Retinal pigment epithelial cell (primary cell): ENCODE measurements around the gene TMC8.
"Not testable (repeated sequence)": the region's sequence is repeated elsewhere in the genome, so short reads cannot be mapped to it uniquely, and the experiment has no call there.

ENCODE experiments used
- DNase-seq: peaks from one replicate; pipeline ENCODE4 v3.0.0-alpha.2; 2010; ENCODE audit warnings: low read depth
- H3K4me3 ChIP-seq: 2 replicates; pipeline ENCODE4 v1.5.1; 2011; ENCODE audit warnings: mild to moderate bottlenecking, low read length, control low read depth, moderate library complexity
- TF ChIP-seq, protein P1 (sequence below): conservative IDR thresholded peaks from 2 replicates; pipeline ENCODE4 v1.5.1; 2011; ENCODE audit warnings: low read depth, low read length, control low read depth, inconsistent platforms

The TMC8 gene

DNA sequence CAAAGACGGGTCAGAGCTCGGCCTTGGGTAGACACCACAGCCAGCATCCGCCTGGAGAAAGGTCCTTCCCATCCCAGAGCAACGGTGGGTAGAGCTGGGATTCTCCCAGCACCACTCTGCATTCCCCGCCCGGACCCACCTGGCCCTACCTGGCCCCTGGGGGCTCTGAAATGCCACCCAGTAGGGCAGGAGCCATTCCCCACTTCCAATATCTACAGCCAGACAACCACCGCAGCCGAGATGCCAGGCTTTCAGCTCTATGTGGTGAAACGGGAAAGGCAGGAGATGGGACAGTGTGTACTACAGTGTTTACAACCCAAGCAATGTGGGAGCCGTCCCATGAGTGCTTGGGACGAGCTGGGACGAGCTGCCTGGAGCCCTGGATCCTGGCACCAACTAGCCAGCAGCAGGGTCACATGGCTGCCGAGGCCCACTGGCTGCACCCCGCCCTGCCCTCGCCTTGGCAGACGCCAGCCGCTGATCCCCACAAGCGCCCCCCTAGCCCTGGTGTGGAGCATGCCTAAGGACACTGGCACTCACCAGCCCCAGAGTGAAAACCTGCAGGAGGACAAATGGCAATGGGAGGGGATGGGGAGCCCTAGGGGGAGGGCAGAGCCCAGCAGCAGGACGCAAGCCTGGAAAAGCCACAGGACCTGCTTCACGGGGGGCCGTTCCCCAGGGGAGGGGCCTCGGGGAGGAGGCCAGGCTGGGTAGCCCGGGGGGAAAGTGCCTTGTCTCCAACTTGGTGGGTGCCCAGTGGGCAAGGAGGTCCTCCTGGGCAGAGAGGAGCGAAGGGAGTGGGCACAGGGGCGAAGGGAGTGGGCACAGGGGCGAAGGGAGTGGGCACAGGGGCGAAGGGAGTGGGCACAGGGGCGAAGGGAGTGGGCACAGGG, 15.5 kb upstream of the TMC8 start:
- no peak overlapping the region for H3K4me3 ChIP-seq
- DNase-seq, result peak; percentile 79
- TF ChIP-seq, protein P1, sequence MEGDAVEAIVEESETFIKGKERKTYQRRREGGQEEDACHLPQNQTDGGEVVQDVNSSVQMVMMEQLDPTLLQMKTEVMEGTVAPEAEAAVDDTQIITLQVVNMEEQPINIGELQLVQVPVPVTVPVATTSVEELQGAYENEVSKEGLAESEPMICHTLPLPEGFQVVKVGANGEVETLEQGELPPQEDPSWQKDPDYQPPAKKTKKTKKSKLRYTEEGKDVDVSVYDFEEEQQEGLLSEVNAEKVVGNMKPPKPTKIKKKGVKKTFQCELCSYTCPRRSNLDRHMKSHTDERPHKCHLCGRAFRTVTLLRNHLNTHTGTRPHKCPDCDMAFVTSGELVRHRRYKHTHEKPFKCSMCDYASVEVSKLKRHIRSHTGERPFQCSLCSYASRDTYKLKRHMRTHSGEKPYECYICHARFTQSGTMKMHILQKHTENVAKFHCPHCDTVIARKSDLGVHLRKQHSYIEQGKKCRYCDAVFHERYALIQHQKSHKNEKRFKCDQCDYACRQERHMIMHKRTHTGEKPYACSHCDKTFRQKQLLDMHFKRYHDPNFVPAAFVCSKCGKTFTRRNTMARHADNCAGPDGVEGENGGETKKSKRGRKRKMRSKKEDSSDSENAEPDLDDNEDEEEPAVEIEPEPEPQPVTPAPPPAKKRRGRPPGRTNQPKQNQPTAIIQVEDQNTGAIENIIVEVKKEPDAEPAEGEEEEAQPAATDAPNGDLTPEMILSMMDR, result no peak

DNA sequence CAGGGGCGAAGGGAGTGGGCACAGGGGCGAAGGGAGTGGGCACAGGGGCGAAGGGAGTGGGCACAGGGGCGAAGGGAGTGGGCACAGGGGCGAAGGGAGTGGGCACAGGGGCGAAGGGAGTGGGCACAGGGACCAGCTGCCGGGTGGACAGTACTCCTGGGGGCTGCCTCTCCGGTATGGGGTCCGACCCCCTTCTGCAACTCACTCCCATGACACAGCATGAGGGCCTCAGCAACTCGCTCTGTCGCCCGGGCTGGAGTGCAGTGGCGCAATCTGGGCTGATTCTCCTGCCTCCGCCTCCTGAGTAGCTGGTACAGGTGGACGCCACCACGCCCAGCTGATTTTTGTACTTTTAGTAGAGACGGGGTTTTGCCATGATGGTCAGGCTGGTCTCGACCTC, 14.8 kb upstream of the TMC8 start:
- DNase-seq, H3K4me3 ChIP-seq: not testable (repeated sequence)

DNA sequence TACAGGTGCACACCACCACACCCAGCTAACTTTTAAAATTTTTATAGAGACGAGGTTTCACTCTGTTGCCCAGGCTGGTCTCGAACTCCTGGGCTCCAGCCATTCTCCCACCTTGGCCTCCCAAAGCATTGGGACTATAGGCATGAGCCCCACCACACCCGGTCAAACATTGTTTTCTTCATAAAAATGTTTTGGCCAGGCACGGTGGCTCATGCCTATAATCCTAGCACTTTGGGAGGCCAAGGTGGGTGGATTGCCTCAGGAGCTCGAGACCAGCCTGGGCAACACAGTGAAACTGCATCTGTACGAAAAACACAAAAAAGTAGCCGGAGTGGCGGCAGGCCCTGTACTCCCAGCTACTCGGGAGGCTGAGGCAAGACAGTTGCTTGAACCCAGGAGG, 14.2 kb upstream of the TMC8 start:
- TF ChIP-seq, protein P1, result no peak
- no peak for DNase-seq
- no peak overlapping the region for H3K4me3 ChIP-seq

DNA sequence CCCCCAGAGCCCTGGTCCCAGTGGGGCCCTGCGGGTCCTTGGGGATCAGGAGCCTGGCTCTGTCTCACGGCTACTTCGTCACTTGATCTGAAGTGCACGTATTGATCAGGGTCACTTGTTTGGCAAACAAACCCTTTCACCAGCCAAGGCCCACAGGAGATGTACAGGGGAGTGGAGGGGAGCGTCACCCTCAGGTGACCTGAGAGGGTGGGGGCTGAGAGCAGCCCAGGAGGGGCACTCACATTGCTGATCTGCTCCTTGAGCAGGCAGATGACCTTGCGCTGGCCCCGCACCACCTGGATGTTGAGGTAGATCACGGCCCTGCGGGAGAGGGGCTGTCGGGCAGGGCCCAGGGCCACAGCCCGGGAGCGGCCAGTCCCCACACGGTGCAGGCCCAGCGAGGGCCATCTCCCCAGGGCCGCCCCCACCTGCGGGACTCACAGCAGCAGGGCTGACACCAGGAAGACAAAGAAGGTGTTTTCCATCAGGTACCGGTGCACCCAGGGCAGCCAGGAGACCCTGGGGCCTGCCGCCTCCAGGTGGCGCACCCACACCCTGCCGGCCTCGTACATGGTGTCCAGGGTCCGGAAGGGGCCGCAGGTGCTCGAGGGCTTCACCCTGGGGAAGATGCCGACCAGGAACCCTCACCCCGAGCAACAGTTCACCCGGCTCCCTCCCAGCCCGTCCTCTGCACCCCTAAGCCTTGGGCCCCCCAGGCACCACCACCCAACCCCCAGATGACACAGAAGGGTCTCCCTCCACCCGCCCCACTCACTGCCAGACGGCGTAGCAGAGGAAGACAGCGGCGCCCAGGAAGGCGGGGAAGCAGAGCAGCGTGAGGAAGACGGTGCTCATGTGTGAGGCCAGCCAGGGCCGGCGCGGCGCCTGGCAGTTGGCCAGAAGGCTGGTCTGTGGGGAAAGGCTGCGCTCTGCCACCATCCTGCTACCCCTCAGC, 13.3 kb upstream of the TMC8 start:
- no peak overlapping the region for H3K4me3 ChIP-seq
- no peak for DNase-seq
- TF ChIP-seq, protein P1, result peak; percentile 61

DNA sequence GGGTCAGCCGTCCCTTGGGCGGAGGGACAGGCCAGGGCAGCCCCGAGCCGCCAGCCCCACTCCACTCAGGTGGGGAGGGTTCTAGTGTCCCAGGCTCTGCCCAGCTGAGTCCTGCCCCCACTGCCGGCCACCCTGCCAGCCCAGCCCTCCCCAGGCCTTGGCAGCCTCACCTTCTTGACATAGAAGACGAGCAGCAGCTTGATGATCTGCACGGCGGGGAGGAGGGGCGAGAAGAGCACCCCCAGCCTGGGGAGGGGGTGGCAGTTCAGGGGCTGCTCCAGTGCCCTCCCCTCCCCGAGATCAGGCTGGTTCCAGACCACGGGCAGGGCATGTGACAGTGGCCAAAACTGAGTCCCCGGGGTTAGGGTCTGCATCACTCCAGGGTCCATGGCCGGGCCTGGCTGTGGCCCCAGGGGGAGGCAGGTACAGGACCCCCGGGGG, 11.8 kb upstream of the TMC8 start:
- no peak overlapping the region for H3K4me3 ChIP-seq
- TF ChIP-seq, protein P1, result no peak
- no peak for DNase-seq

DNA sequence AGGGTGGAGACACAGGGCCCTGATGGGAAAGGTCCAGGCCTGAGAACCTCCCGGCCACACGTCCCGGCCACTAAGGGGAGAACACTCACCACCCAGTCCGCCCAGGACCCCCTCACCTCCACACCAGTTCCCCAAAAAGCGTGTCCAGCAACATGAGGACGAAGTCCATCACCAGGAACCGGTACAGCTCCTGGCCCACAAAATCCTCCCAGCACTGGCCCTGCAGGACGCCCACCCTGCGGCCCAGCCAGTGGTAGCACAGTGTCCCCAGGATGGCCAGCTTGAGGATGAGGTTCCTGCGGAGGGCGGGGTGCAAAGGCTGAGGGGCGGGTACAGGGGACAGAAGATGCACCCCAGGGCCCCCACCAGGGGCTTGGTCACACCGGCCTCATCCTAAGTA, 10.0 kb upstream of the TMC8 start:
- no peak overlapping the region for H3K4me3 ChIP-seq
- no peak for DNase-seq
- TF ChIP-seq, protein P1, result no peak
